ENCODE results near the gene A4GALT.
"Not testable (repeated sequence)": the region's sequence is repeated elsewhere in the genome, so short reads cannot be mapped to it uniquely, and the experiment has no call there.

Gene A4GALT

GRCh38 chr22:42685941-42686653 lies 34.6 kb downstream of the A4GALT start:
- intact Hi-C loops (cut with DNase I): no loop called here

GRCh38 chr22:42684462-42685195 lies 36.0 kb downstream of the A4GALT start:
- DNase-seq: no peak
- intact Hi-C loops (cut with DNase I): no loop called here

More at GRCh38 chr22:42685941-42686653, 34.6 kb downstream of the A4GALT start:
- peak in 2 of 10 donors; percentile 39 to 75 for DNase-seq

GRCh38 chr22:42683578-42684283 lies 36.9 kb downstream of the A4GALT start:
- intact Hi-C loops (cut with DNase I): no loop called here
- DNase-seq: peak in 5 of 10 donors; percentile 28 to 92 (median 48)

- intact Hi-C loops (cut with DNase I): no loop called here
- no peak for DNase-seq
These were observed 38.4 kb downstream of the A4GALT start for GRCh38 chr22:42682113-42682851.

GRCh38 chr22:42680648-42681047 lies 40.0 kb downstream of the A4GALT start:
- intact Hi-C loops (cut with DNase I): no loop called here
- DNase-seq: no peak

- intact Hi-C loops (cut with DNase I): no loop called here
- no peak for DNase-seq
These were observed 41.0 kb downstream of the A4GALT start for GRCh38 chr22:42679691-42680090.

GRCh38 chr22:42678894-42679293 lies 41.8 kb downstream of the A4GALT start:
- no peak for DNase-seq
- intact Hi-C loops (cut with DNase I): no loop called here

GRCh38 chr22:42677936-42678335 lies 42.7 kb downstream of the A4GALT start:
- DNase-seq; intact Hi-C loops (cut with DNase I): not testable (repeated sequence)

- DNase-seq: no peak
- intact Hi-C loops (cut with DNase I): no loop called here
These were observed 44.5 kb downstream of the A4GALT start for GRCh38 chr22:42676059-42676607.

GRCh38 chr22:42673898-42674401 lies 46.7 kb downstream of the A4GALT start:
- no peak for DNase-seq
- intact Hi-C loops (cut with DNase I): no loop called here

- DNase-seq; intact Hi-C loops (cut with DNase I): not testable (repeated sequence)
These were observed 47.6 kb downstream of the A4GALT start for GRCh38 chr22:42673071-42673470.

- DNase-seq: peak in 1 of 10 donors; percentile 28
- intact Hi-C loops (cut with DNase I): no loop called here
These were observed 49.6 kb downstream of the A4GALT start for GRCh38 chr22:42670921-42671709.

- intact Hi-C loops (cut with DNase I): no loop called here
- DNase-seq: no peak
These were observed 50.6 kb downstream of the A4GALT start for GRCh38 chr22:42670046-42670445.

GRCh38 chr22:42666393-42666792 lies 54.3 kb downstream of the A4GALT start:
- not testable (repeated sequence) for DNase-seq
- intact Hi-C loops (cut with DNase I): loop anchor here (10.0 kb wide), 1 partner anchor 118 kb away; no protein-coding TSS in a partner anchor

- intact Hi-C loops (cut with DNase I): loop anchor here (10.0 kb wide), 1 partner anchor 120 kb away; no protein-coding TSS in a partner anchor
- no peak for DNase-seq
These were observed 55.5 kb downstream of the A4GALT start for GRCh38 chr22:42664976-42665831.

GRCh38 chr22:42661985-42662831 lies 58.5 kb downstream of the A4GALT start:
- intact Hi-C loops (cut with DNase I): loop anchor here (10.0 kb wide), 1 partner anchor 123 kb away; no protein-coding TSS in a partner anchor
- peak; percentile 58 to 97 (median 83) for DNase-seq

GRCh38 chr22:42656578-42656977 lies 64.1 kb downstream of the A4GALT start:
- intact Hi-C loops (cut with DNase I): no loop called here

More at GRCh38 chr22:42656578-42656977, 64.1 kb downstream of the A4GALT start:
- peak in 1 of 10 donors; percentile 24 for DNase-seq

Measured in posterior cingulate gyrus (tissue), 11 donors.